ENCODE data around the gene SLC12A4.

DNA sequence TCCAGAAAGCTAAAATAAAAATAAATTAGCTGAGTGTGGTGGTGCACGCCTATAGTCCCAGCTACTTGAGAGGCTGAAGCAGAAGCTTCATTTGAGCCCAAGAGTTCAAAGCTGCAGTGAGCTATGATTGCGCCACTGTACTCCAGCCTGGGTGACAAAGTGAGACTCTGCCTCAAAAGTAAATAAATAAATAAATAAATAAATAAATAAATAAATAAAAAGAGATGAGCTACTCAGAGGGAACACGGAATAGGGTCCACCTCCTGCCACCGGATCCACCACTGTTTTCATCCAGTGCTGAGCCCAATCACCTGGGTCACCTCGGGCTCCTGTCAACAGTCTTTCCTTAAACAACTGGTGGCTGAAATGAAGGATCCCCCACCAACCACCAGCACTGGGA is 18.5 kb upstream of the SLC12A4 start:
- TF ChIP-seq, protein P1, sequence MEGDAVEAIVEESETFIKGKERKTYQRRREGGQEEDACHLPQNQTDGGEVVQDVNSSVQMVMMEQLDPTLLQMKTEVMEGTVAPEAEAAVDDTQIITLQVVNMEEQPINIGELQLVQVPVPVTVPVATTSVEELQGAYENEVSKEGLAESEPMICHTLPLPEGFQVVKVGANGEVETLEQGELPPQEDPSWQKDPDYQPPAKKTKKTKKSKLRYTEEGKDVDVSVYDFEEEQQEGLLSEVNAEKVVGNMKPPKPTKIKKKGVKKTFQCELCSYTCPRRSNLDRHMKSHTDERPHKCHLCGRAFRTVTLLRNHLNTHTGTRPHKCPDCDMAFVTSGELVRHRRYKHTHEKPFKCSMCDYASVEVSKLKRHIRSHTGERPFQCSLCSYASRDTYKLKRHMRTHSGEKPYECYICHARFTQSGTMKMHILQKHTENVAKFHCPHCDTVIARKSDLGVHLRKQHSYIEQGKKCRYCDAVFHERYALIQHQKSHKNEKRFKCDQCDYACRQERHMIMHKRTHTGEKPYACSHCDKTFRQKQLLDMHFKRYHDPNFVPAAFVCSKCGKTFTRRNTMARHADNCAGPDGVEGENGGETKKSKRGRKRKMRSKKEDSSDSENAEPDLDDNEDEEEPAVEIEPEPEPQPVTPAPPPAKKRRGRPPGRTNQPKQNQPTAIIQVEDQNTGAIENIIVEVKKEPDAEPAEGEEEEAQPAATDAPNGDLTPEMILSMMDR (IDR thresholded peaks at IDR 0.05): no peak
- no peak for TF ChIP-seq POLR2A (IDR thresholded peaks at IDR 0.05)

Measured in stomach (tissue), 4 donors.